ENCODE results near the gene PNN. TPM values are rescaled to one million over a fixed set of nuclear protein-coding genes. Genes with fewer than 3 reads are reported as not detected.
"Not testable (repeated sequence)": the region's sequence is repeated elsewhere in the genome, so short reads cannot be mapped to it uniquely, and the experiment has no call there.

The PNN gene
- total RNA-seq, 2 donors from 2014 or later, result 65.1 to 98.0 TPM

DNA sequence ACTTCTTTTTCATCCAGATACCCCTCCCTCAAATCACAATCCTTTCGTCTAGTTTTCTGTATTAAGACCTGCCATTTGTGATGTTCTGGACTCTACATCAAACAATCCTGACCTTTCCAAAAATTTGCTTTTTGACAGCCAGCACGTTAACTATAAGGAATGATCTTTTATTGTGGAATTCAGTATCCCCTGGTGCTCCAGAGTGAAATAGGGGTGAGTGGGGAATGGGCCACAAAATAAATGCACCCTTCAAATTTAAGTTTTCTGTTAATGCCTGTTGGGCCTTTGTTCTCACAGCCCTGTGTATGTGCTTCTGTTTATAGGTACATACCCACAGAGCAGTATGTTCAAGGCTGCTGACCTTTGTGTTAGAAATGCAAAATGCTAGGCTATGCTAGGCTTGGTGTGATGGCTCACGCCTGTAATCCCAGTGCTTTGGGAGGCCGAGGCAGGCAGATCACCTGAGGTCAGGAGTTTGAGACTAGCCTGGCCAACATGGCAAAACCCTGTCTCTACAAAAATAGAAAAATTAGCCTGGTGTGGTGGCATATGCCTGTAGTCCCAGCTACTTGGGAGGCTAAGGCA is 12.0 kb downstream of the PNN start:
- ATAC-seq (replicated peaks), result no peak
- Mint-ChIP-seq H3K36me3 (ENCODE audit: low read depth) (peaks cover 10% of the 10 kb centered on the region), H3K27me3 (no peaks in the 10 kb centered on the region), H3K9me3 (no peaks in the 10 kb centered on the region), H3K4me1 (peaks cover 16% of the 10 kb centered on the region), H3K27ac (no peak overlapping the region), H3K4me3 (peak overlapping the region; percentile 30)

GRCh38 chr14:39203659-39204606 is 28.9 kb downstream of the PNN start:
- Mint-ChIP-seq H3K36me3 (ENCODE audit: low read depth) (no peaks in the 10 kb centered on the region), H3K4me1 (peaks cover 13% of the 10 kb centered on the region), H3K4me3 (no peak overlapping the region), H3K27ac (peak overlapping the region; percentile 55), H3K9me3 (no peaks in the 10 kb centered on the region), H3K27me3 (no peaks in the 10 kb centered on the region)
- ATAC-seq (replicated peaks), result no peak

- Mint-ChIP-seq H3K4me1 (peaks cover 13% of the 10 kb centered on the region), H3K4me3 (peak overlapping the region; percentile 63), H3K27ac (peak overlapping the region; percentile 82)
- not testable (repeated sequence) for H3K9me3 Mint-ChIP-seq; ATAC-seq (replicated peaks); H3K36me3 Mint-ChIP-seq (ENCODE audit: low read depth); H3K27me3 Mint-ChIP-seq
These were observed 32.4 kb downstream of the PNN start for GRCh38 chr14:39207430-39207829.

DNA sequence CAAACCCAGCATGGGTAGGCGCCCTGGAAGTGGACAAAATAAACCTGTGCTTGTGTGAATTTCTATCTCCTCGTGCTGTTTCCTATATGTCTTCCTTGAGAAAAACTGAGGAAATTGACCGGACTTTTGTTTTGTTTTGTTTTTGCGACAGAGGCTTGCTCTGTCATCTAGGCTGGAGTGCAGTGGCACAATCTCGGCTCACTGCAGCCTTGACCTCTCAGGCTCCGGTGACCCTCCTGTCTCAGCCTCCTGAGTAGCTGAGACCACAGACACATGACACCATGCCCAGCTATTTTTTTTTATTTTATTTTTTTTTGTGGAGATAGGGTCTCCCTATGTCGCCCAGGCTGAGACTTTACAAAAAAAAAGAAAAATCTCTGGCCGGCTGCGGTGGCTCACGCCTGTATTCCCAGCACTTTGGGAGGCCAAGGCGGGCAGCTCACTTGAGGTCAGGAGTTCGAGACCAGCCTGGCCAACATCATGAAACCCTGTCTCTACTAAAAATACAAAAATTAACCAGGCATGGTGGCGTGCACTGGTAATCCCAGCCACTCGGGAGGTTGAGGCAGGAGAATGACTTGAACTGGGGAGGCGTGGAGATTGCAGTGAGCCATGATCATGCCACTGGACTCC is 36.2 kb downstream of the PNN start:
- Mint-ChIP-seq H3K27ac (no peak overlapping the region), H3K4me3 (no peak overlapping the region), H3K9me3 (no peaks in the 10 kb centered on the region), H3K4me1 (peaks cover 9% of the 10 kb centered on the region), H3K36me3 (ENCODE audit: low read depth) (no peaks in the 10 kb centered on the region), H3K27me3 (no peaks in the 10 kb centered on the region)
- no peak for ATAC-seq (replicated peaks)

DNA sequence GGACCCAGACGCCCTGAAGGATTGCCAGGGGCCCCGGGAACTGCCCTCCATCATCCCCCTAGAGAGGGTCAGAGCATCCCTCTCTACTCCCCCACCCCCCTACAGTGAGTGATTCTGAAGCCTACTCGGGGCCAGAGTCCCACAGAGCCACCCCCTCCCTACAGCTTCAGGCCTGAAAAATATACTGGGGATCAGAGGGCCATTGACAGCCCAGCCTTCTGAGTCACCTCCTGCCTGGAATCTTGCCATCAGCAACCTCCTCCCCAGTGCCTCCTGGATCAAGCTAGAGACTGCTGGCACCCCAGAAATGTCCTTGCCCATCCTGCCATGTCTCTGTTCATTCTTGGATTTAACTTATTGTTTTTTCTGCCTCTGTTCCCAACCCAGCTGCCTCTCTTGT is 37.0 kb downstream of the PNN start:
- no peak for ATAC-seq (replicated peaks)
- no peak overlapping the region for H3K4me3 Mint-ChIP-seq
- no peak overlapping the region for H3K27ac Mint-ChIP-seq
- no peaks in the 10 kb centered on the region for H3K36me3 Mint-ChIP-seq (ENCODE audit: low read depth)
- no peaks in the 10 kb centered on the region for H3K9me3 Mint-ChIP-seq
- H3K27me3 Mint-ChIP-seq, result no peaks in the 10 kb centered on the region
- peaks cover 11% of the 10 kb centered on the region for H3K4me1 Mint-ChIP-seq

DNA sequence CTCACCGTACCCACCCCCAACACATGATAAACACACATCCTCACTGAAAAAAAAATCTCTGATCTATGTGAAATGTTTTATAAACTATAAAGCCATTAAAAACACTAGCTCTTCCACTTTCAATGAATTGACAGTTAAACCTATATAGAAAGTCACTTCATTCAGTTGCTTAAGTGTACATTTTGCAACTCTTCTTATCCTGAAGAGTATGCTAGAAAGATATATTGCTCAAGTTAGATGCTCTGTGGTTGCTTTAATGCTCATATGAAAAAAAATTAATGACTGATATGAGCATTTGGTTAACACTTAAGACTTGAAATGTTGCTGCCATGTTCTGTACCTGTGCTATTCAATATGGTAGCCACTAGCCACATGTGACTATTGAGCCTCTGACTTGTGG is 37.6 kb downstream of the PNN start:
- H3K36me3 Mint-ChIP-seq (ENCODE audit: low read depth), result no peaks in the 10 kb centered on the region
- peaks cover 10% of the 10 kb centered on the region for H3K4me1 Mint-ChIP-seq
- H3K27me3 Mint-ChIP-seq, result no peaks in the 10 kb centered on the region
- ATAC-seq (replicated peaks), result no peak
- H3K27ac Mint-ChIP-seq, result no peak overlapping the region
- no peaks in the 10 kb centered on the region for H3K9me3 Mint-ChIP-seq
- H3K4me3 Mint-ChIP-seq, result no peak overlapping the region

DNA sequence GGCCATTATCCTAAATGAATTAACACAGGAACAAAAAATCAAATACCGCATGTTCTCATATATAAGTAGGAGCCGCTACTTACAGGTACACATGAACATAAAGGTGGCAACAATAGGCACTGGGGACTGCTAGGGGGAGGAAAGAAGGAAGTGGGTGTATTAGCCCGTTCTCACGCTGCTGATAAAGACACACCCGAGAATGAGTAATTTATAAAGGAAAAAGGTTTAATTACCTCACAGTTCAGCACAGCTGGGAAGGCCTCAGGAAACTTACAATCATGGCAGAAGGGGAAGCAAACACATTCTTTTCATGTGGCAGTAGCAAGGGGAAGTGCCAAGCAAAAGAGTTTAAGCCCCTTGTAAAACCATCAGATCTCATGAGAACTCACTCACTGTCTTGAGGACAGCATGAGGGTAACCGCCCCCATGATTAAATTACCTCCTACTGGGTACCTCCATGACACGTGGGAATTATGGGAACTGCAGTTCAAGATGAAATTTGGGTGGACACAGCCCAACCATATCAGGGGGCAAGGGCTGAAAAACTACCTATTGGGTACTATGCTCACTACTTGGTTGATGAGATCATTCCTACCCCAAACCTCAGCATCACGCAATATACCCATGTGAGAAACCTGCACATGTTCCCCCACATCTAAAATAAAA is 42.3 kb downstream of the PNN start:
- no peak for ATAC-seq (replicated peaks)
- peaks cover 7% of the 10 kb centered on the region for H3K4me1 Mint-ChIP-seq
- H3K9me3 Mint-ChIP-seq, result no peaks in the 10 kb centered on the region
- peak overlapping the region; percentile 16 for H3K27ac Mint-ChIP-seq
- H3K27me3 Mint-ChIP-seq, result no peaks in the 10 kb centered on the region
- H3K4me3 Mint-ChIP-seq, result no peak overlapping the region
- H3K36me3 Mint-ChIP-seq (ENCODE audit: low read depth), result no peaks in the 10 kb centered on the region

DNA sequence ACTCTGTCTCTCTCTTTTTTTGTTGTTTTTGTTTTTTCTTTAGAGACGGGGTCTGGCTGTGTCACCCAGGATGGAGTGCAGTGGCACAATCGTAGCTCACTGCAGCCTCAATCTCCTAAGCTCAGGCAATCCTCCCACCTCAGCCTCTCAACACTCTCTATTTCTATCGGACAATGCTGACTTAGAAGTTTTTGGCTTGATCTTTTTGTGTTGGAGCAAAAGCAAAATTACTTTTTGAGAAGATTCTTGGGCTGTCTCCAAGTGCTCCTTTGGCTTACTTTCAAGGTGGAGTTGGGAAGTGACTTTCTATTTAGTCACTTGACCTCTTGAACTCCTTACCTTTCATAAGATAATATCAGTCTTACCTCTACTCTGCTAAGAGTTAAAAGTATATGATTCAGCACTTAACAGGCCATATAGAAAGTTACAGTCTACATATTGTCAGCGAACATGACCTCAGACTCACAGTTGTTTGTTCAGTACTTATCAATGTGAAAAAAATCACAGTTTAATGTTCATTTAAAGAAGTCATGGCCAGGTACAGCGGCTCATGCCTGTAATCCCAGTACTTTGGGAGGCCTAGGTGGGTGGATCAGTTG is 43.2 kb downstream of the PNN start:
- Mint-ChIP-seq H3K27ac (no peak overlapping the region), H3K27me3 (no peaks in the 10 kb centered on the region), H3K9me3 (no peaks in the 10 kb centered on the region), H3K4me3 (no peak overlapping the region), H3K4me1 (peaks cover 7% of the 10 kb centered on the region), H3K36me3 (ENCODE audit: low read depth) (no peaks in the 10 kb centered on the region)
- peak; percentile 63 for ATAC-seq (replicated peaks)

GRCh38 chr14:39219075-39219499 is 44.0 kb downstream of the PNN start:
- no peak overlapping the region for H3K27ac Mint-ChIP-seq
- no peak overlapping the region for H3K4me3 Mint-ChIP-seq
- no peaks in the 10 kb centered on the region for H3K36me3 Mint-ChIP-seq (ENCODE audit: low read depth)
- H3K9me3 Mint-ChIP-seq, result no peaks in the 10 kb centered on the region
- peaks cover 7% of the 10 kb centered on the region for H3K4me1 Mint-ChIP-seq
- no peak for ATAC-seq (replicated peaks)
- no peaks in the 10 kb centered on the region for H3K27me3 Mint-ChIP-seq

GRCh38 chr14:39220473-39220872 is 45.4 kb downstream of the PNN start:
- not testable (repeated sequence) for H3K36me3 Mint-ChIP-seq (ENCODE audit: low read depth); H3K27me3 Mint-ChIP-seq; ATAC-seq (replicated peaks); H3K27ac Mint-ChIP-seq; H3K9me3 Mint-ChIP-seq; H3K4me3 Mint-ChIP-seq; H3K4me1 Mint-ChIP-seq

- H3K9me3 Mint-ChIP-seq, result no peaks in the 10 kb centered on the region
- H3K4me1 Mint-ChIP-seq, result peaks cover 29% of the 10 kb centered on the region
- peak overlapping the region; percentile 97 for H3K27ac Mint-ChIP-seq
- no peaks in the 10 kb centered on the region for H3K36me3 Mint-ChIP-seq (ENCODE audit: low read depth)
- peak overlapping the region; percentile 83 for H3K4me3 Mint-ChIP-seq
- H3K27me3 Mint-ChIP-seq, result no peaks in the 10 kb centered on the region
- no peak for ATAC-seq (replicated peaks)
These were observed 53.0 kb downstream of the PNN start for GRCh38 chr14:39228044-39228443.

DNA sequence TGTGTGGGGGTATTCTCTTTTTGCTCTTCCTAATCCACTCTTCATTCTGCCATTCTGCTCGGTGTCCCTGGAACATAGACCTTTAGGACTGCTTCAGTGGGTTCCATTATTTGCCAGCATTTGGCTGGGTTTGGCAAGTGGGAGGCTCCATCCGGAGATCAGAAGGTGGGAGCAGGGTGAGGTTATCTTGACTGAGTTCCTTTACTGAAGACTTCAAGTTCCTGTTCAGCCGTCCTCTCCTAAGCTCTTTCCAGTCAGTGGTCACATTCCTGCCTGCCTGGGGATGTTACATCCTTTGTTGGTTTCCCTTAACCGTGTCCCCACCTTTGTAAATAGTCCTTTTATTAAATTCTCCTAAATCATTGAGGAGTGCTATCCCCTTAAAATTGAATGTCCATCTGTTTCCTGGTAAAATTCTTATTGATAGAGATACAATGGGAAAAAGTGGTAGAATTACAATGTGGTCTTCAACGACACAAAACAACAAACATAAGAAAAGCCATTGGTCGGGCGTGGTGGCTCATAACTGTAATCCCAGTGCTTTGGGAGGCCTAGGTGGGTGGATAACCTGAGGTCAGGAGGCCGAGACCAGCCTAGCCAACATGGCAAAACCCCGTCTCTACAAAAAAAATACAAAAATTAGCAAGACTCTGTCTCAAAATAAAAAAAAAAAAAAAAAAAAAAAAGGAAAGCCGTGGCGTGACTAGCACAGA is 53.6 kb downstream of the PNN start:
- no peaks in the 10 kb centered on the region for H3K36me3 Mint-ChIP-seq (ENCODE audit: low read depth)
- peaks cover 29% of the 10 kb centered on the region for H3K4me1 Mint-ChIP-seq
- H3K27me3 Mint-ChIP-seq, result no peaks in the 10 kb centered on the region
- no peak for ATAC-seq (replicated peaks)
- H3K27ac Mint-ChIP-seq, result peak overlapping the region; percentile 97
- H3K4me3 Mint-ChIP-seq, result peak overlapping the region; percentile 83
- H3K9me3 Mint-ChIP-seq, result no peaks in the 10 kb centered on the region

DNA sequence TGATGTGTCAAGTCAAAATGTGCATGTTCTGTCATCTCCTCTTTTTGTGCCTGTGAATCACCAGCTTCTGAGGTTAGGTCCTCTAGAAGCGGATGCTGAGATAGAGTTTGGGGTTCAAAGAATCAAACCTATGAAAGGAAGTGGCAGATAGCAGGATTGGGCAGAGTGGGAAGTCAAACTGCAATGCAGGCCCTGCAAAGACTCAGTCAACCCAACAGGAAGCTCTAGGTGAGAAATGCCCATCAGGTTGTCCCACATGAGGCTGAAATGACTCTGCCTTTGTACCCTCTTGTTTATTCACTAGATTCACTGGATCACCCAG is 54.1 kb downstream of the PNN start:
- Mint-ChIP-seq H3K27ac (peak overlapping the region; percentile 97), H3K9me3 (no peaks in the 10 kb centered on the region), H3K4me1 (peaks cover 29% of the 10 kb centered on the region), H3K4me3 (peak overlapping the region; percentile 83), H3K36me3 (ENCODE audit: low read depth) (no peaks in the 10 kb centered on the region), H3K27me3 (no peaks in the 10 kb centered on the region)
- peak; percentile 95 for ATAC-seq (replicated peaks)

Measured in activated T-helper 17 cell treated with anti-CD3 and anti-CD28 coated beads, Interleukin-2, amount 50 U/mL, for 72 hours (primary cell).